ENCODE results near the gene HERPUD2. TPM values are rescaled to one million over a fixed set of nuclear protein-coding genes. Genes with fewer than 3 reads are reported as not detected.

Gene HERPUD2
- polyA plus RNA-seq, 1 donor (not counting 4 experiments of a cell fraction or from before 2014, with no cell fraction given): 43.6 TPM

DNA sequence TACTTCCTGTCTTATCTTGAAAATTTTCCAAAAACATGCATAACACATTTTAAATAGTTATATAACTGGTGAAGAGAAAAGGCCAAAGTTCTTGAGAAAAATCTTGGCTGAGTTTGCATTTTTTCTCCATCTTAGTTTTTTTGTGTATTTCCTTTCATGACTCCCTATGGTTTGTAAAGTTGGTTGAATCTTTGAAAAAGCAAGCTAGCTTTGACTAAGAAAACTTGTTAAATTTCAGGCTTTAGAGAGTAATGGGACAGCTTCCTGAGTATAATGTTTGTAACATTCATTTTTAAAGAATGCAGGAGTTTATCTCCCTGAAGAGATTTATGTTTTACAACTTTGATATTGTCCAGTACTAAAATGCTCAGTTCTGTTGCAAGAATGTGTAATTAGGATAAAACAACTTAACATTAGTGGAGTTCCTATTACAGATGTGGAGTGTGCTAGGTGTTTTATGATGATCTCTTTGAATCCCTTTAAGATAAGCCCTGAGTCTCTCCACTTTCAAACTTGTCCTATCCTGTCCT lies 11.1 kb upstream of the HERPUD2 start:
- H3K27ac ChIP-seq (ENCODE audit: control insufficient read depth, insufficient read depth, low read length): no peak overlapping the region

GRCh38 chr7:35704261-35704660 lies 9.3 kb upstream of the HERPUD2 start:
- H3K27ac ChIP-seq (ENCODE audit: control insufficient read depth, insufficient read depth, low read length): no peak overlapping the region
- no peaks in the 10 kb centered on the region for H3K9me3 ChIP-seq (ENCODE audit: control insufficient read depth, low read depth, low read length)
- H3K27me3 ChIP-seq (ENCODE audit: control insufficient read depth, extremely low read depth, insufficient read depth, low read length): no peaks in the 10 kb centered on the region
- no peak for TF ChIP-seq EZH2 (IDR thresholded peaks at IDR 0.05; ENCODE audit: low read length)
- TF ChIP-seq, protein P1, sequence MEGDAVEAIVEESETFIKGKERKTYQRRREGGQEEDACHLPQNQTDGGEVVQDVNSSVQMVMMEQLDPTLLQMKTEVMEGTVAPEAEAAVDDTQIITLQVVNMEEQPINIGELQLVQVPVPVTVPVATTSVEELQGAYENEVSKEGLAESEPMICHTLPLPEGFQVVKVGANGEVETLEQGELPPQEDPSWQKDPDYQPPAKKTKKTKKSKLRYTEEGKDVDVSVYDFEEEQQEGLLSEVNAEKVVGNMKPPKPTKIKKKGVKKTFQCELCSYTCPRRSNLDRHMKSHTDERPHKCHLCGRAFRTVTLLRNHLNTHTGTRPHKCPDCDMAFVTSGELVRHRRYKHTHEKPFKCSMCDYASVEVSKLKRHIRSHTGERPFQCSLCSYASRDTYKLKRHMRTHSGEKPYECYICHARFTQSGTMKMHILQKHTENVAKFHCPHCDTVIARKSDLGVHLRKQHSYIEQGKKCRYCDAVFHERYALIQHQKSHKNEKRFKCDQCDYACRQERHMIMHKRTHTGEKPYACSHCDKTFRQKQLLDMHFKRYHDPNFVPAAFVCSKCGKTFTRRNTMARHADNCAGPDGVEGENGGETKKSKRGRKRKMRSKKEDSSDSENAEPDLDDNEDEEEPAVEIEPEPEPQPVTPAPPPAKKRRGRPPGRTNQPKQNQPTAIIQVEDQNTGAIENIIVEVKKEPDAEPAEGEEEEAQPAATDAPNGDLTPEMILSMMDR (optimal IDR thresholded peaks at IDR 0.05 in 1 of 3, IDR thresholded peaks at IDR 0.05 in 1 of 3, conservative IDR thresholded peaks at IDR 0.05 in 1 of 3; ENCODE audit: extremely low read depth in 1 of 3, insufficient read depth in 2 of 3, low read length in 3 of 3): no peak
- H3K9me1 ChIP-seq (ENCODE audit: control insufficient read depth, extremely low read depth, insufficient read depth, low read length): no peaks in the 10 kb centered on the region
- H3K36me3 ChIP-seq (ENCODE audit: control insufficient read depth in 2 of 2, extremely low read depth in 1 of 2, insufficient read depth in 2 of 2, low read length in 2 of 2): no peaks in the 10 kb centered on the region
- no peak for FAIRE-seq
- no peaks in the 10 kb centered on the region for H3K79me2 ChIP-seq (ENCODE audit: control insufficient read depth, insufficient read depth, low read length)
- no peak overlapping the region for H3K4me3 ChIP-seq (ENCODE audit: control insufficient read depth in 2 of 3, extremely low read depth in 1 of 3, insufficient read depth in 2 of 3, low read depth in 1 of 3, low read length in 3 of 3)
- H4K20me1 ChIP-seq (ENCODE audit: control insufficient read depth, extremely low read depth, insufficient read depth, low read length): no peaks in the 10 kb centered on the region
- H3K4me1 ChIP-seq (ENCODE audit: control insufficient read depth, extremely low read depth, insufficient read depth, low read length): peaks cover 34% of the 10 kb centered on the region
- H2AFZ ChIP-seq (ENCODE audit: control insufficient read depth, low read length): no peak overlapping the region
- no peak overlapping the region for H3K4me2 ChIP-seq (ENCODE audit: control insufficient read depth, extremely low read depth, insufficient read depth, low read depth, low read length)
- no peak for DNase-seq (ENCODE audit: low read depth, low spot score)
- H3K9ac ChIP-seq (ENCODE audit: control insufficient read depth, extremely low read depth, insufficient read depth, low read length): no peak overlapping the region
- dilution Hi-C loops (cut with MboI; ENCODE audit: extremely low pct_ligation_motif_present, low sequenced_read_pairs): loop anchor here (25.0 kb wide), 1 partner anchor 108 kb away; the partner anchor contains the start of gene SEPTIN7

More for the DNA sequence above, 11.1 kb upstream of the HERPUD2 start:
- DNase-seq (ENCODE audit: low read depth, low spot score) (no peak), FAIRE-seq (peak; percentile 67)
- dilution Hi-C loops (cut with MboI; ENCODE audit: extremely low pct_ligation_motif_present, low sequenced_read_pairs): loop anchor here (25.0 kb wide), 1 partner anchor 106 kb away; the partner anchor contains the start of gene SEPTIN7
- no peak overlapping the region for H3K9ac ChIP-seq (ENCODE audit: control insufficient read depth, extremely low read depth, insufficient read depth, low read length)
- TF ChIP-seq EZH2 (IDR thresholded peaks at IDR 0.05; ENCODE audit: low read length): no peak
- TF ChIP-seq, protein P1 (optimal IDR thresholded peaks at IDR 0.05 in 1 of 3, IDR thresholded peaks at IDR 0.05 in 1 of 3, conservative IDR thresholded peaks at IDR 0.05 in 1 of 3; ENCODE audit: extremely low read depth in 1 of 3, insufficient read depth in 2 of 3, low read length in 3 of 3): no peak
- peak overlapping the region; percentile 63 for H2AFZ ChIP-seq (ENCODE audit: control insufficient read depth, low read length)
- peak overlapping the region; percentile 33 for H3K4me2 ChIP-seq (ENCODE audit: control insufficient read depth, extremely low read depth, insufficient read depth, low read depth, low read length)
- no peaks in the 10 kb centered on the region for H3K79me2 ChIP-seq (ENCODE audit: control insufficient read depth, insufficient read depth, low read length)
- no peaks in the 10 kb centered on the region for H4K20me1 ChIP-seq (ENCODE audit: control insufficient read depth, extremely low read depth, insufficient read depth, low read length)
- no peaks in the 10 kb centered on the region for H3K36me3 ChIP-seq (ENCODE audit: control insufficient read depth in 2 of 2, extremely low read depth in 1 of 2, insufficient read depth in 2 of 2, low read length in 2 of 2)
- no peaks in the 10 kb centered on the region for H3K27me3 ChIP-seq (ENCODE audit: control insufficient read depth, extremely low read depth, insufficient read depth, low read length)
- peaks cover 32% of the 10 kb centered on the region for H3K4me1 ChIP-seq (ENCODE audit: control insufficient read depth, extremely low read depth, insufficient read depth, low read length)
- no peak overlapping the region for H3K4me3 ChIP-seq (ENCODE audit: control insufficient read depth in 2 of 3, extremely low read depth in 1 of 3, insufficient read depth in 2 of 3, low read depth in 1 of 3, low read length in 3 of 3)
- H3K9me1 ChIP-seq (ENCODE audit: control insufficient read depth, extremely low read depth, insufficient read depth, low read length): no peaks in the 10 kb centered on the region
- no peaks in the 10 kb centered on the region for H3K9me3 ChIP-seq (ENCODE audit: control insufficient read depth, low read depth, low read length)
